ENCODE measurements around the gene MIDN.

MIDN gene

DNA sequence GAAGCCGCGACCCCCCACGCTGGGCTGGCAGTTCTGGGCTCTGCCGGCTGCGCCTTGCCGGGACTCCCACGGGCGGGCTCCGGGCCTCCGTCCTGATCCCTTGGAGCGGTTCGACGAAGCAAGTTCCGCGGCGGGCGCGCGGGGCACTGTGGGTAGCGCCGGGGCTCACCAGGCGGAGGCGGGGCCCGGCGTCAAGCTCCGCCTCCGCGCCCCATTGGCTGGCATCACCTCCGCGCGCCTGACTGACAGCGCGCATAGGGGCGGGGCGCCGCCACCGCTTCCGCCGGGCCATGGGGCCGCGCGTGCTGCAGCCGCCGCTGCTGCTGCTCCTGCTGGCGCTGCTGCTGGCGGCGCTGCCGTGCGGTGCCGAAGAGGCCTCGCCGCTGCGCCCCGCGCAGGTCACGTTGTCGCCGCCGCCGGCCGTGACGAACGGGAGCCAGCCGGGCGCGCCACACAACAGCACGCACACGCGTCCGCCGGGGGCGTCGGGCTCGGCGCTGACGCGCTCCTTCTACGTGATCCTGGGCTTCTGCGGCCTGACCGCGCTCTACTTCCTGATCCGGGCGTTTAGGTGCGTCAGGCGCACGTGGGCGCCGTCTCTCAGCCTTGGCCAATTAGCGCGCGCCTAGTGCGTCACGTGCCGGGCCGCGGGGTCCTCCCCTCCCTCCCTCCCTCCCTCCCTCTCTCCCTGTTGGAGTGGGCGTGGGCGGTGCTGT, 27.0 kb downstream of the MIDN start, which contains the start of gene FAM174C:
Gene FAM174C, plus strand, starts transcription at position 271 of the 716 bp plus-strand sequence. Its CDS starts 20 bp downstream, at position 291.
- TF ChIP-seq, protein P1, sequence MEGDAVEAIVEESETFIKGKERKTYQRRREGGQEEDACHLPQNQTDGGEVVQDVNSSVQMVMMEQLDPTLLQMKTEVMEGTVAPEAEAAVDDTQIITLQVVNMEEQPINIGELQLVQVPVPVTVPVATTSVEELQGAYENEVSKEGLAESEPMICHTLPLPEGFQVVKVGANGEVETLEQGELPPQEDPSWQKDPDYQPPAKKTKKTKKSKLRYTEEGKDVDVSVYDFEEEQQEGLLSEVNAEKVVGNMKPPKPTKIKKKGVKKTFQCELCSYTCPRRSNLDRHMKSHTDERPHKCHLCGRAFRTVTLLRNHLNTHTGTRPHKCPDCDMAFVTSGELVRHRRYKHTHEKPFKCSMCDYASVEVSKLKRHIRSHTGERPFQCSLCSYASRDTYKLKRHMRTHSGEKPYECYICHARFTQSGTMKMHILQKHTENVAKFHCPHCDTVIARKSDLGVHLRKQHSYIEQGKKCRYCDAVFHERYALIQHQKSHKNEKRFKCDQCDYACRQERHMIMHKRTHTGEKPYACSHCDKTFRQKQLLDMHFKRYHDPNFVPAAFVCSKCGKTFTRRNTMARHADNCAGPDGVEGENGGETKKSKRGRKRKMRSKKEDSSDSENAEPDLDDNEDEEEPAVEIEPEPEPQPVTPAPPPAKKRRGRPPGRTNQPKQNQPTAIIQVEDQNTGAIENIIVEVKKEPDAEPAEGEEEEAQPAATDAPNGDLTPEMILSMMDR (IDR thresholded peaks at IDR 0.05; ENCODE audit: low read depth, low read length, missing control alignments), result no peak
- peak within 1 kb of the TSS; percentile 59 for H3K4me3 ChIP-seq (replicated peaks; ENCODE audit: low read depth, low read length)

DNA sequence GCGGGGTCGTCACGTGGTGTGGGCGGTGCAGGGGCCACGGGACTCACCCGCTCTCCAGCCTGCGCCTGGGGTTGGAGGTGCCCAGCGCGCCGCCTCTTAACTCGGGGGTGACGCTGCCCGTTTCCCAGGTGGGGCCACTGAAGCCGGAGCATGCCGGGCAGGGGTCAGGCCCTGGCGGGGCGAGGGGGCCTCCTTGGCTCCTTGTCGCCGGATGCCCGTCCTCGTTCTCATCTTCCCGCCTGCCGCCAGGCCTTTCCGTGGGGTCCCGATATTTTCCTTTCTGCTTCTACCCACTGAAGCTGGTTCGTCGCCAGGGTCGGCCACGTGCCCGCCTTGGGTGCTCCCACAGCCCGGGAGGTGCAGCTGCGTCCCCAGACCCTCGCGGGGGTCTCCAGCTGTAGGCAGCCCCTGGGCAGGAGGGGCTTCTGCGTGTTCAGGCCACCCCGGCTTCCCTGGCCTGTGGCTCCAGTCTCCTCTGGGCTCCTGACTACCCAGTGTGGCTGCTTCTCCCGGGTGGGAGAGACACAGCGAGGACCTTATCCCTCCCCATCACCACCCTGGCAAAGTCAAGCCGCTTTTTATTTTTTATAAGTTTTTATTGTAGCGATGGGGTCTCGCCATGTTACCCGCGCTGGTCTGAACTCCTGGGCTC, 27.7 kb downstream of the MIDN start:
- DNase-seq (ENCODE audit: extremely low read depth, low read depth), result no peak
- TF ChIP-seq, protein P1 (IDR thresholded peaks at IDR 0.05; ENCODE audit: low read depth, low read length, missing control alignments), result no peak
- H3K4me3 ChIP-seq (replicated peaks; ENCODE audit: low read depth, low read length), result peak overlapping the region; percentile 59

More for the DNA sequence above, 27.0 kb downstream of the MIDN start, which contains the start of gene FAM174C:
- peak; percentile 87 for DNase-seq (ENCODE audit: extremely low read depth, low read depth)

DNA sequence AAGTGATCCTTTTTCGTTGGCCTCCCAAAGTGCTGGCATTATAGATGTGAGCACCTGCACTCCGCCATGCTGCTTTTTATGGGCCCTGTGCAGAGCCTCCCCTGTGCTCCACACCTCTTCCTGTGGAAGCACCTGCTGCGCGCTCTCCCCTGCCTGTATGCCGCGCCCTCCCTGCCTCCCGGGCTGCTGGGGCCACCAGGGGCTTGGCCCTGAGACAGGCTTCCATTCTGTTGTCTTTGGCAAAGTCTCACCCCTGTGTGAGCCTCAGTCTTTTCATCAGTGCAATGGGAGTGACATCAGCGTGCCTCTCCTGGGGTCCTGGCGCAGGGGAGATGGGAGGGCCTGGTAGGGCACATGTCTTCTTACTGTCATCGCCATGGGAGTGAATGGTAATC, 28.2 kb downstream of the MIDN start:
- TF ChIP-seq, protein P1 (IDR thresholded peaks at IDR 0.05; ENCODE audit: low read depth, low read length, missing control alignments), result no peak
- no peak for DNase-seq (ENCODE audit: extremely low read depth, low read depth)
- H3K4me3 ChIP-seq (replicated peaks; ENCODE audit: low read depth, low read length), result peak overlapping the region; percentile 59

DNA sequence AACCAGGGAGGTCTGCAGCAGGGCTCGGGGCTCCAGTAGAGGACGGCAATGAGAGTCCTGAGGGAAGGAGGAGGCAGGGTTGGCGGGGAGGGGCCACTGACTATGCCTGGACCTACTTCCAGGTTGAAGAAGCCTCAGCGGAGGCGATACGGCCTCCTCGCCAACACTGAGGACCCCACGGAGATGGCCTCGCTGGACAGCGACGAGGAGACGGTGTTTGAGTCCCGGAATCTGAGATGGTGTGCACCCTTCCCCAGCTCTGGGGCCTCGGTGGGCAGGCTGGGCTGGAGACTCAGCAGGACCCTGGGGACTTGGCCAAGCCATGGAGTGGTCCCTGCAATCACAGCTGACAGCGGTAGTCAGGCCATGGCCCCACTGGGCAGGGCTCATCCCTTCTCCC, 28.7 kb downstream of the MIDN start:
- TF ChIP-seq, protein P1 (IDR thresholded peaks at IDR 0.05; ENCODE audit: low read depth, low read length, missing control alignments), result no peak
- peak overlapping the region; percentile 59 for H3K4me3 ChIP-seq (replicated peaks; ENCODE audit: low read depth, low read length)
- no peak for DNase-seq (ENCODE audit: extremely low read depth, low read depth)

DNA sequence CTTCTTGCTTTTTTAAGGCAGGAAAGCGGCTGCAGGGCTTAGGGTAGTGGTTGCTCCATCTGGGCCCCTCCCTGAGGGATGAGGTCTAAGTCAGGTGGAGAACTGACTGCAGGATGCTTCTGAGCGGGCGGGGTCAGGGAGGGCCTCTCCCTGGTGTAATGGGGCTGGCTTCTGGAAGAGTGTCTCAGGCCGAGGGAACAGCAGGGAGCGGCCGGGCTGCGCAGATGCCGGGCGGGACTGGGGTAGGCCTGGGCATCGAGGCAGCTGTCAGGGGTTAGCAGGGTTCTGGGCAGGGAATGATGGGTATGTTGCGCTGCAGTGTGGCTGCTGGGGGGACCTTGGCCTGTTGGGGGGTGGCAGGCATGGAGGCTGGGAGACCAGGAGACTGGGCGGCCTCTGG, 29.7 kb downstream of the MIDN start:
- DNase-seq (ENCODE audit: extremely low read depth, low read depth), result no peak
- TF ChIP-seq, protein P1 (IDR thresholded peaks at IDR 0.05; ENCODE audit: low read depth, low read length, missing control alignments), result no peak
- H3K4me3 ChIP-seq (replicated peaks; ENCODE audit: low read depth, low read length), result no peak overlapping the region

DNA sequence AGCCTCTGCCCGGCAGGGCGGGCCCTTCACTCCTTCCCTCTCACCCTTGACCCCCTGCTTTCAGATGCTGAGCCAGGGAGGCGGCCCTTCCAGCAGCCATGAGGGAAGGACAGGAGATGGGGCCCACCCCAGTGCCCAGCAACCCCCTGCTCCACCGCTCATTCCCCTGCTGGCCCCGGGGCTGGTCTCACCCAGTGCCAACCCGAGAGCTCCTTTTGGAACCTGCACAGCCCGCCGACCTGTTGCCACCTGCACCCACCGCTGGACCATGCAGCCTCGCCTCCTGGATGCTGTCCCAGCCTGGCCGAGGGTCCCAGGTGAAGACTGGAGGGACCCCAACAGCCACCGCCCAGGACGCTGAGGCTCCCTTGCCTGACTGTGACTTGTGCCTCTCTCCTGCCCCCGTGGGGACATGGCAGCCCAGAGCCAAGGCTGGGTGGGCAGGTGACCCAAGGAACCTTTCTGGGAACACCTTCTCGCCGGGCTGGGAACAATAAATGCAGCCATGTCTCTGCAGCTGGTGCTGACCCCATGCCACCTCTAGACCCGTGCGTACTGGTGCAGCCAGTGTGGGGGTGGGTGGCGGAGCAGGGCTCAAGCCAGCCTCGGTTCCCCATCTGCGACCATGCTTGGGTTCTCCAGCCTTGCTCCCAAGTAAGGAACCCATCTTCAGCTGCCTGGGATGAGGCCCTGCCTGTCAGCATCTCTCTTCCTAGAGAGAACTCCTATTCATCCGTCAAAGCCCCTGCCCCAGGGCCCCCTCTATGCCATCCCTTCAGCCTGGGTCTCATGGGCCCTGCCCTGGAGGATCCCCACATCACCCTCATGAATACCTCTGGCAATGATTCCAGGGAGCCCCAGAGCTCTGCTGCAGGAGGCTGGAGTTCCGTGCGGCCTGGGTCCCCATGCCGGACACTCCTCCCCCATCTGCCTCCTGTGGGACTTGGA, 30.6 kb downstream of the MIDN start:
- H3K4me3 ChIP-seq (replicated peaks; ENCODE audit: low read depth, low read length), result no peak overlapping the region
- DNase-seq (ENCODE audit: extremely low read depth, low read depth), result no peak
- TF ChIP-seq, protein P1 (IDR thresholded peaks at IDR 0.05; ENCODE audit: low read depth, low read length, missing control alignments), result no peak
